ENCODE data around the gene USP31. TPM values are rescaled to one million over a fixed set of nuclear protein-coding genes. Genes with fewer than 3 reads are reported as not detected.

The USP31 gene
- total and polyA plus RNA-seq, 10 donors: 0.52 to 9.0 (median 5.5) TPM

GRCh38 chr16:23059433-23059832 is 89.8 kb downstream of the USP31 start:
- Histone ChIP-seq H3K4me3 (no peak overlapping the region), H3K4me1 (peaks cover 0 to 5% (median 2%) of the 10 kb centered on the region in 6 donors), H3K36me3 (no peaks in the 10 kb centered on the region), H3K27me3 (replicated peaks in 1 of 7) (peaks cover 0 to 41% (median 0%) of the 10 kb centered on the region in 7 donors), H3K9me3 (no peaks in the 10 kb centered on the region), H3K27ac (no peak overlapping the region)
- no peak for DNase-seq
- intact Hi-C loops (cut with DNase I; ENCODE audit: low total_unique reads): no loop called here
- 60 to 71% (median 65%) methylated on average over 5 of the region's 5 CpGs for whole genome bisulfite sequencing, 5 donors
- no peak for TF ChIP-seq POLR2A (IDR thresholded peaks at IDR 0.05)
- no peak for TF ChIP-seq CTCF (IDR thresholded peaks at IDR 0.05 in 8 of 11, conservative IDR thresholded peaks at IDR 0.05 in 3 of 11)
- TF ChIP-seq POLR2AphosphoS5 (IDR thresholded peaks at IDR 0.05): no peak

GRCh38 chr16:23058576-23058975 is 90.7 kb downstream of the USP31 start:
- TF ChIP-seq POLR2AphosphoS5 (IDR thresholded peaks at IDR 0.05): no peak
- TF ChIP-seq POLR2A (IDR thresholded peaks at IDR 0.05): no peak
- TF ChIP-seq CTCF (IDR thresholded peaks at IDR 0.05 in 8 of 11, conservative IDR thresholded peaks at IDR 0.05 in 3 of 11): no peak

DNA sequence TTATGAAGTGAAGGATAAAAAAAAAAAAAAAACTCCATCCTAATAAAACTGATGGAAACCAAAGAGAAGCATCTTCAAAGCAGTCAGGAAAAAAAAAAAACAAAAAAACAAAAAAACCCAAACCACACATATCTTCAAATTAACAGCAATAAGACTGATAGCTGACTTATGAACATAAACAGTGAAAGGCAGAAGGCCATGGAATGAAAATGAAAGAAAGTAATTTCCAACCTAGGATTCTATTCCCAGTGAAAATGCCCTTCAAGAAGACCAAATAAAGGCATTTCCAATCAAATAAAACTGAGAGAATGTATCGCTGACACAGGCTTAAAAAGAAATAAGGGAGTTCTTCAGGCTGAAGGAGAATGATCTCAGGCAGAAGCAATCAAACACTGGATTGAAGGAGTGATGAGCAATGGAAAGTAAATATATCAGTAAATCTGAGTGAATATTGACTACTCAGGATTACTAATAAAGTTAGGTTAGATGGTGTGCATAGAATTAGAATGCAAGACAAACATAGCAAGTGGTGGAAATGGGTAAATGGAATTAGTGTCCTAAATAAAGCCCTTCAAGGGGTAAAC is 92.1 kb downstream of the USP31 start:
- Histone ChIP-seq H3K36me3 (no peaks in the 10 kb centered on the region), H3K4me3 (no peak overlapping the region), H3K27ac (no peak overlapping the region), H3K9me3 (no peaks in the 10 kb centered on the region), H3K27me3 (replicated peaks in 1 of 7) (peaks cover 0 to 53% (median 0%) of the 10 kb centered on the region in 7 donors), H3K4me1 (peaks cover 0 to 5% (median 2%) of the 10 kb centered on the region in 6 donors)
- DNase-seq: no peak
- intact Hi-C loops (cut with DNase I; ENCODE audit: low total_unique reads): no loop called here
- 78 to 95% (median 90%) methylated on average over 1 of the region's 1 CpG for WGBS, 5 donors
- TF ChIP-seq POLR2AphosphoS5 (IDR thresholded peaks at IDR 0.05) (no peak), POLR2A (IDR thresholded peaks at IDR 0.05) (no peak), CTCF (IDR thresholded peaks at IDR 0.05 in 8 of 11, conservative IDR thresholded peaks at IDR 0.05 in 3 of 11) (no peak)

More at GRCh38 chr16:23058576-23058975, 90.7 kb downstream of the USP31 start:
- DNase-seq: no peak
- H3K4me1 ChIP-seq: peaks cover 0 to 5% (median 2%) of the 10 kb centered on the region in 6 donors
- 32 to 43% (median 37%) methylated on average over 4 of the region's 4 CpGs for WGBS, 5 donors
- H3K9me3 ChIP-seq: no peaks in the 10 kb centered on the region
- H3K4me3 ChIP-seq: no peak overlapping the region
- H3K36me3 ChIP-seq: no peaks in the 10 kb centered on the region
- intact Hi-C loops (cut with DNase I; ENCODE audit: low total_unique reads): no loop called here
- peaks cover 0 to 41% (median 0%) of the 10 kb centered on the region in 7 donors for H3K27me3 ChIP-seq (replicated peaks in 1 of 7)
- no peak overlapping the region for H3K27ac ChIP-seq

DNA sequence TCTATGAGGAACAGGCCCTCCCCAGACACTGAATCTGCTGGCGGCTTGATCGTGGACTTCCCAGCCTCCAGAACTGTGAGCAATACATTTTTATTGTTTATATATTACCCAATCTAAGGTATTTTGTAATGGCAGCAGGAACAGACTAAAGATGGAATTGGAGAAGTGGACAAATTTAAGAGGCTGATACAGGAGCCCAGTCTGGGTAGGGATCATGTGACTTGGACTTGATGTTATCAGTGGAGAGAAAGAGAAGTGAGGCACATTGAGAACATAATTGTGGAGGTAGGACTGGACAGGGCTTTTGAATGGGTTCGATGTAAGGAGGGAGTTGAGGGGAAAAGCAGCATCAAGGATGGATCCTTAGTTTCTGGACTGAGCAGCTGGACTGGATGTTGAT is 93.8 kb downstream of the USP31 start:
- intact Hi-C loops (cut with DNase I; ENCODE audit: low total_unique reads): no loop called here
- no peak for DNase-seq
- Histone ChIP-seq H3K9me3 (no peaks in the 10 kb centered on the region), H3K27ac (no peak overlapping the region), H3K4me1 (peaks cover 0 to 2% (median under 1%) of the 10 kb centered on the region in 6 donors), H3K36me3 (no peaks in the 10 kb centered on the region), H3K4me3 (no peak overlapping the region), H3K27me3 (replicated peaks in 1 of 7) (peaks cover 0 to 70% (median 4%) of the 10 kb centered on the region in 7 donors)
- WGBS, 5 donors: 71 to 97% (median 80%) methylated on average over 3 of the region's 3 CpGs
- no peak for TF ChIP-seq POLR2A (IDR thresholded peaks at IDR 0.05)
- no peak for TF ChIP-seq CTCF (IDR thresholded peaks at IDR 0.05 in 8 of 11, conservative IDR thresholded peaks at IDR 0.05 in 3 of 11)
- TF ChIP-seq POLR2AphosphoS5 (IDR thresholded peaks at IDR 0.05): no peak
